MM.1S (cell line): ENCODE data around the gene METAP1D.

Experiments used
- CTCF ChIP-seq: fragments of 300-600 bp; sonication (generic); IDR thresholded peaks from 2 replicates; pipeline ENCODE4 v1.5.1; 2016; ENCODE audit warnings: antibody characterized with exemption, low read length, mixed read lengths
- EZH2 ChIP-seq: fragments of 300-600 bp; sonication (generic); optimal IDR thresholded peaks from 2 replicates; pipeline ENCODE3; 2017; ENCODE audit warnings: low read depth, mild to moderate bottlenecking, antibody characterized with exemption, low read length, mixed read lengths

- TF ChIP-seq CTCF (no peak), EZH2 (no peak)
These were observed 13.1 kb downstream of the METAP1D start for GRCh38 chr2:172012677-172013391.
